A549 (cell line): ENCODE measurements around the gene HS6ST1. TPM values are rescaled to one million over a fixed set of nuclear protein-coding genes. Genes with fewer than 3 reads are reported as not detected.

Experiments
- ATAC-seq, 2 experiments: fragments of 200-7000 bp in 1 of 2; fragments of >200 bp in 1 of 2; cut with Nextera tagmentation in 1 of 2; cut with Tn5 transposase in 1 of 2; 3 replicates each; pipeline versions ENCODE4 v1.8.0 to v1.9.1; 2018 to 2020; ENCODE audit warnings: mild to moderate bottlenecking in 1 of 2, moderate library complexity in 1 of 2
- CTCF ChIA-PET: fragments of 300-600 bp; sonication (Branson Sonifier 250); formaldehyde crosslinking; extraction: SDS; loops from one replicate; lab custom pipeline; 2021; ENCODE audit warnings: antibody characterized with exemption, inconsistent platforms; lab: Yijun Ruan, JAX
- POLR2A ChIA-PET: fragments of 350-600 bp; formaldehyde crosslinking; extraction: SDS; loops from one replicate; lab custom pipeline; 2021; ENCODE audit warnings: antibody characterized with exemption, inconsistent platforms; lab: Yijun Ruan, JAX
- DNase-seq, 2 experiments: peaks; one replicate each; pipeline versions ENCODE4 v3.0.0 to v3.0.0-alpha.2; 2011 to 2016; ENCODE audit warnings: low read depth in 1 of 2, low spot score in 1 of 2
- FAIRE-seq: peaks from 2 replicates; lab custom pipeline; 2011; peaks lifted over from hg19 to GRCh38; lab: Jason Lieb, UNC
- H3K27ac ChIP-seq, 2 experiments: fragments of >200 bp; sonication (Bioruptor Twin); formaldehyde crosslinking; 3 replicates each; pipeline ENCODE4 v1.5.1; 2016 to 2017
- H3K4me1 ChIP-seq: fragments of >200 bp; sonication (Bioruptor Twin); formaldehyde crosslinking; 3 replicates; pipeline ENCODE4 v1.6.1; 2016
- H3K4me2 ChIP-seq: fragments of >200 bp; sonication (Bioruptor Twin); formaldehyde crosslinking; 3 replicates; pipeline ENCODE4 v1.6.1; 2016
- H3K4me3 ChIP-seq: fragments of >200 bp; sonication (Bioruptor Twin); formaldehyde crosslinking; 3 replicates; pipeline ENCODE4 v1.5.1; 2016
- H3K9me3 ChIP-seq: fragments of >200 bp; sonication (Bioruptor Twin); formaldehyde crosslinking; 3 replicates; pipeline ENCODE4 v1.6.1; 2016
- CBX8 ChIP-seq: fragments of 200-600 bp; sonication (generic); IDR thresholded peaks from 2 replicates; pipeline ENCODE4 v1.6.1; 2016
- EHF ChIP-seq: fragments of 250-450 bp; sonication (Bioruptor Pico); IDR thresholded peaks from 2 replicates; pipeline ENCODE4 v1.5.0; 2020; ENCODE audit warnings: mild to moderate bottlenecking
- EHMT2 ChIP-seq: fragments of 200-600 bp; sonication (generic); IDR thresholded peaks from 2 replicates; pipeline ENCODE4 v1.6.1; 2016; ENCODE audit warnings: antibody characterized with exemption, low read depth, mild to moderate bottlenecking, moderate library complexity
- EP300 ChIP-seq, 2 experiments: fragments of >200 bp; sonication (Bioruptor Twin); formaldehyde crosslinking; IDR thresholded peaks; 2 replicates in 1 of 2; 3 replicates in 1 of 2; pipeline ENCODE4 v1.6.1; 2016 to 2017
- ESRRA ChIP-seq: fragments of 150-350 bp; IDR thresholded peaks from 2 replicates; pipeline ENCODE4 v1.6.1; 2014; ENCODE audit warnings: mild to moderate bottlenecking, low read length, borderline replicate concordance
- FOSB ChIP-seq: fragments of 250-450 bp; sonication (Bioruptor Pico); IDR thresholded peaks from 2 replicates; pipeline ENCODE4 v1.5.0; 2020; ENCODE audit warnings: mild to moderate bottlenecking, moderate library complexity
- GATA3 ChIP-seq: IDR thresholded peaks from 2 replicates; pipeline ENCODE4 v1.6.1; 2012; ENCODE audit warnings: borderline replicate concordance
- HOXB13 ChIP-seq: fragments of 250-450 bp; sonication (Bioruptor Pico); IDR thresholded peaks from 2 replicates; pipeline ENCODE4 v1.5.0; 2020; ENCODE audit warnings: low read depth, mild to moderate bottlenecking, moderate library complexity
- HOXB5 ChIP-seq: fragments of 250-450 bp; sonication (Bioruptor Pico); IDR thresholded peaks from 2 replicates; pipeline ENCODE4 v1.5.0; 2020; ENCODE audit warnings: mild to moderate bottlenecking, moderate library complexity
- JUN ChIP-seq, 2 experiments: fragments of >200 bp; sonication (Bioruptor Twin); formaldehyde crosslinking; IDR thresholded peaks; 2 replicates in 1 of 2; 3 replicates in 1 of 2; pipeline ENCODE4 v1.6.1; 2016 to 2017
- JUNB ChIP-seq: fragments of >200 bp; sonication (Bioruptor Twin); formaldehyde crosslinking; IDR thresholded peaks from 2 replicates; pipeline ENCODE4 v1.6.1; 2016
- MAFK ChIP-seq: fragments of 450-650 bp; IDR thresholded peaks from 2 replicates; pipeline ENCODE4 v1.6.1; 2014; ENCODE audit not compliant: partially characterized antibody
- MAZ ChIP-seq: fragments of 150-350 bp; IDR thresholded peaks from 2 replicates; pipeline ENCODE4 v1.6.1; 2014; ENCODE audit warnings: antibody characterized with exemption, low read depth, low read length, borderline replicate concordance
- MYC ChIP-seq: IDR thresholded peaks from 2 replicates; pipeline ENCODE4 v1.6.1; 2012; ENCODE audit warnings: mild to moderate bottlenecking, inconsistent platforms, low read length, improper control_type of control experiment, borderline replicate concordance
- NFE2L2 ChIP-seq: fragments of 150-350 bp; conservative IDR thresholded peaks from 2 replicates; pipeline ENCODE4 v1.6.1; 2014; ENCODE audit warnings: low read length
- NR3C1 ChIP-seq: fragments of >200 bp; sonication (Bioruptor Twin); formaldehyde crosslinking; IDR thresholded peaks from 3 replicates; pipeline ENCODE4 v1.6.1; 2017
- POLR2A ChIP-seq: IDR thresholded peaks from 2 replicates; pipeline ENCODE4 v1.6.1; 2012; ENCODE audit warnings: mild to moderate bottlenecking, low read length
- SMC3 ChIP-seq: fragments of >200 bp; sonication (Bioruptor Twin); formaldehyde crosslinking; IDR thresholded peaks from 3 replicates; pipeline ENCODE4 v1.6.1; 2018; ENCODE audit warnings: inconsistent platforms
- TFCP2L1 ChIP-seq: fragments of 250-450 bp; sonication (Bioruptor Pico); IDR thresholded peaks from 2 replicates; pipeline ENCODE4 v1.5.0; 2021; ENCODE audit warnings: mild to moderate bottlenecking
- TP53 ChIP-seq: fragments of 250-450 bp; sonication (Bioruptor Pico); IDR thresholded peaks from 2 replicates; pipeline ENCODE4 v1.5.0; 2021; ENCODE audit warnings: mild to moderate bottlenecking, moderate library complexity
- ZSCAN20 ChIP-seq: fragments of 250-450 bp; sonication (Bioruptor Pico); IDR thresholded peaks from 2 replicates; pipeline ENCODE4 v1.8.0; 2022; ENCODE audit warnings: mild to moderate bottlenecking, moderate library complexity
- WGBS: methylation state at CpG from one replicate; pipeline ENCODE4 v1.1.6; 2017; ENCODE audit errors: missing lambda C conversion rate; 5-methylcytosine and 5-hydroxymethylcytosine counted together
- polyA plus RNA-seq, 4 experiments: library from polyadenylated mRNA; depleted of rRNA in 3 of 4; stranded (reverse); fragments of >200 nt; fragmentation: RNase III in 1 of 4; extraction: RNeasy Plus Mini Kit Qiagen cat#74134 plus additional on column Dnase treatment in 1 of 4; gene quantifications; 2 replicates in 3 of 4; 3 replicates in 1 of 4; pipeline ENCODE4 v1.2.3, GENCODE V29; 2011 to 2017
- small RNA-seq, 6 experiments: library from RNA; depleted of rRNA; stranded (forward); fragments of <200 nt; gene quantifications; one replicate each; pipeline ENCODE3, GENCODE V24; 2012
- TF ChIP-seq, protein P1 (sequence below): fragments of 250-450 bp; sonication (Bioruptor Pico); IDR thresholded peaks from 2 replicates; pipeline ENCODE4 v1.5.0; 2021; ENCODE audit warnings: mild to moderate bottlenecking, moderate library complexity, borderline replicate concordance

The HS6ST1 gene
- polyA plus RNA-seq, 2 of the 4 experiments (the other 2 are of a cell fraction): 3.8 to 11.6 TPM

- DNase-seq (peak in 1 of 2 experiments; percentile 25), ATAC-seq (no peak), FAIRE-seq (no peak)
- ChIA-PET POLR2A (no interaction called here), CTCF (no interaction called here)
- H3K4me2 ChIP-seq: no peak overlapping the region
- TF ChIP-seq POLR2A: no peak
- no peak for TF ChIP-seq TP53
- TF ChIP-seq ESRRA: no peak
- no peak for TF ChIP-seq TFCP2L1 (CRISPR knock-in tag)
- no peak for TF ChIP-seq JUN (IDR thresholded peaks at IDR 0.05)
- TF ChIP-seq MYC: no peak
- TF ChIP-seq EHMT2: no peak
- TF ChIP-seq HOXB5 (CRISPR knock-in tag): no peak
- no peak for TF ChIP-seq MAZ
- TF ChIP-seq JUNB: no peak
- TF ChIP-seq HOXB13: no peak
- no peak for TF ChIP-seq FOSB (CRISPR knock-in tag)
- no peak for TF ChIP-seq NR3C1
- TF ChIP-seq CBX8: no peak
- no peak for TF ChIP-seq GATA3
- TF ChIP-seq EP300 (IDR thresholded peaks at IDR 0.05): no peak
- TF ChIP-seq ZSCAN20 (CRISPR knock-in tag): no peak
- TF ChIP-seq, protein P1, sequence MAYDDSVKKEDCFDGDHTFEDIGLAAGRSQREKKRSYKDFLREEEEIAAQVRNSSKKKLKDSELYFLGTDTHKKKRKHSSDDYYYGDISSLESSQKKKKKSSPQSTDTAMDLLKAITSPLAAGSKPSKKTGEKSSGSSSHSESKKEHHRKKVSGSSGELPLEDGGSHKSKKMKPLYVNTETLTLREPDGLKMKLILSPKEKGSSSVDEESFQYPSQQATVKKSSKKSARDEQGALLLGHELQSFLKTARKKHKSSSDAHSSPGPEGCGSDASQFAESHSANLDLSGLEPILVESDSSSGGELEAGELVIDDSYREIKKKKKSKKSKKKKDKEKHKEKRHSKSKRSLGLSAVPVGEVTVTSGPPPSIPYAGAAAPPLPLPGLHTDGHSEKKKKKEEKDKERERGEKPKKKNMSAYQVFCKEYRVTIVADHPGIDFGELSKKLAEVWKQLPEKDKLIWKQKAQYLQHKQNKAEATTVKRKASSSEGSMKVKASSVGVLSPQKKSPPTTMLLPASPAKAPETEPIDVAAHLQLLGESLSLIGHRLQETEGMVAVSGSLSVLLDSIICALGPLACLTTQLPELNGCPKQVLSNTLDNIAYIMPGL: no peak
- H3K4me1 ChIP-seq: no peaks in the 10 kb centered on the region
- H3K4me3 ChIP-seq: no peak overlapping the region
- 52% methylated on average over 4 of the region's 4 CpGs for WGBS
- H3K27ac ChIP-seq: no peak overlapping the region
- H3K9me3 ChIP-seq: no peaks in the 10 kb centered on the region
These were observed 101.0 kb downstream of the HS6ST1 start for GRCh38 chr2:128217671-128218070.

GRCh38 chr2:128215897-128216642, 102.6 kb downstream of the HS6ST1 start:
- Histone ChIP-seq H3K27ac (no peak overlapping the region), H3K4me2 (no peak overlapping the region), H3K4me3 (no peak overlapping the region), H3K4me1 (no peaks in the 10 kb centered on the region), H3K9me3 (no peaks in the 10 kb centered on the region)
- 80% methylated on average over 10 of the region's 10 CpGs for WGBS
- DNase-seq (no peak), FAIRE-seq (no peak)
- CTCF ChIA-PET: interaction anchor here (1.5 to 1.6 kb wide), 2 partner anchors 10 to 153 kb away, joined by 3 to 4 read pairs; no protein-coding TSS in a partner anchor
- TF ChIP-seq EP300 (IDR thresholded peaks at IDR 0.05): no peak
- peak; percentile 74 for TF ChIP-seq MAFK
- no peak for TF ChIP-seq SMC3
- no peak for TF ChIP-seq NFE2L2
- TF ChIP-seq EHF (CRISPR knock-in tag): no peak
- TF ChIP-seq, all 56 proteins: peak for 1
- ATAC-seq: no peak
- POLR2A ChIA-PET: no interaction called here

Small RNA genes within 50 kb of the gene (small RNA-seq; reads per million reads assigned to genes)
- gene RF00019: 0 reads per million in 6 experiments

Other genes starting within 250 kb of the HS6ST1 start
- 52.2 and 56.4 TPM in 2 replicates for gene UGGT1, start 227.7 kb downstream of the HS6ST1 start, polyA plus RNA-seq (2011; rRNA removed)
- gene UGGT1, start 227.7 kb downstream of the HS6ST1 start, polyA plus RNA-seq (2017; fragmentation: RNase III; extraction: RNeasy Plus Mini Kit Qiagen cat#74134 plus additional on column Dnase treatment): 22.4 to 26.5 TPM (median 24.2 TPM) in 3 replicates